Measurements from ENCODE around the gene ASTN2. TPM values are rescaled to one million over a fixed set of nuclear protein-coding genes. Genes with fewer than 3 reads are reported as not detected.

The ASTN2 gene
- total RNA-seq, 1 experiment from 2014 or later: 4.8 TPM

- ChIA-PET CTCF (no interaction called here), RAD21 (ENCODE audit: low non-redundant PET in 1 of 2, low total read pairs in 2 of 2, uncharacterized antibody in 2 of 2, unreplicated experiment in 2 of 2) (no interaction called here), POLR2A (no interaction called here)
- no peak overlapping the region for H3K4me3 ChIP-seq (replicated peaks in 1 of 2; ENCODE audit: low read depth in 1 of 2, low read length in 2 of 2)
- no peak overlapping the region for H3K27ac ChIP-seq (ENCODE audit: low read depth, low read length)
- no peak for TF ChIP-seq FOSL1 (IDR thresholded peaks at IDR 0.05; ENCODE audit: low read depth)
- TF ChIP-seq ZNF274 (IDR thresholded peaks at IDR 0.05; ENCODE audit: low read depth, low read length): no peak
- TF ChIP-seq SIN3A (IDR thresholded peaks at IDR 0.05; ENCODE audit: low read depth): no peak
- no peak for TF ChIP-seq POLR2AphosphoS5 (IDR thresholded peaks at IDR 0.05; ENCODE audit: low read depth, low read length)
- no peak for TF ChIP-seq EZH2phosphoT487 (IDR thresholded peaks at IDR 0.05; ENCODE audit: borderline replicate concordance)
- no peak for TF ChIP-seq ELF1 (IDR thresholded peaks at IDR 0.05; ENCODE audit: borderline replicate concordance, low read depth)
- no peak for TF ChIP-seq TCF7L2 (IDR thresholded peaks at IDR 0.05; ENCODE audit: borderline replicate concordance, extremely low read depth, insufficient read depth, insufficient read length)
- no peak for TF ChIP-seq REST (IDR thresholded peaks at IDR 0.05; ENCODE audit: low read depth)
- TF ChIP-seq ZFX (IDR thresholded peaks at IDR 0.05): no peak
- no peaks in the 10 kb centered on the region for H3K4me1 ChIP-seq (ENCODE audit: control insufficient read depth in 1 of 2, insufficient read depth in 2 of 2, low read length in 2 of 2)
- BruUV-seq (replicated peaks): no TSS peak
- H3K4me2 ChIP-seq (ENCODE audit: low read length): no peak overlapping the region
- H3K9me3 ChIP-seq (ENCODE audit: control insufficient read depth in 1 of 2, insufficient read depth in 1 of 2, low read depth in 1 of 2, low read length in 2 of 2): no peaks in the 10 kb centered on the region
- ATAC-seq (no peak), DNase-seq (ENCODE audit: low read depth, low spot score) (no peak)
- no peaks in the 10 kb centered on the region for H3K27me3 ChIP-seq (ENCODE audit: insufficient read depth, low read length)
- no peaks in the 10 kb centered on the region for H3K79me2 ChIP-seq (ENCODE audit: insufficient read depth, low read length)
- H3K36me3 ChIP-seq (ENCODE audit: control insufficient read depth in 1 of 2, insufficient read depth in 2 of 2, low read length in 2 of 2): no peaks in the 10 kb centered on the region
- no peak overlapping the region for H3K9ac ChIP-seq (ENCODE audit: low read length)
- intact Hi-C loops (cut with micrococcal nuclease): no loop called here
- no peaks in the 10 kb centered on the region for H3K9me2 ChIP-seq (ENCODE audit: insufficient read depth)
- H4K20me1 ChIP-seq (ENCODE audit: insufficient read depth): no peaks in the 10 kb centered on the region
- no peak overlapping the region for H2AFZ ChIP-seq (ENCODE audit: low read depth, low read length, poor library complexity, severe bottlenecking)
Observed at GRCh38 chr9:116467740-116468351, 947.0 kb downstream of the ASTN2 start.
